ENCODE measurements around the gene PLXNA1. TPM values are rescaled to one million over a fixed set of nuclear protein-coding genes. Genes with fewer than 3 reads are reported as not detected.

PLXNA1 gene
- polyA plus RNA-seq, 1 of the 3 experiments (the other 2 are of a cell fraction): 48.1 TPM

GRCh38 chr3:126999383-126999782 is 16.5 kb downstream of the PLXNA1 start:
- POLR2A ChIA-PET: no interaction called here

GRCh38 chr3:127000119-127000518 is 17.2 kb downstream of the PLXNA1 start:
- TF ChIP-seq, protein P1, sequence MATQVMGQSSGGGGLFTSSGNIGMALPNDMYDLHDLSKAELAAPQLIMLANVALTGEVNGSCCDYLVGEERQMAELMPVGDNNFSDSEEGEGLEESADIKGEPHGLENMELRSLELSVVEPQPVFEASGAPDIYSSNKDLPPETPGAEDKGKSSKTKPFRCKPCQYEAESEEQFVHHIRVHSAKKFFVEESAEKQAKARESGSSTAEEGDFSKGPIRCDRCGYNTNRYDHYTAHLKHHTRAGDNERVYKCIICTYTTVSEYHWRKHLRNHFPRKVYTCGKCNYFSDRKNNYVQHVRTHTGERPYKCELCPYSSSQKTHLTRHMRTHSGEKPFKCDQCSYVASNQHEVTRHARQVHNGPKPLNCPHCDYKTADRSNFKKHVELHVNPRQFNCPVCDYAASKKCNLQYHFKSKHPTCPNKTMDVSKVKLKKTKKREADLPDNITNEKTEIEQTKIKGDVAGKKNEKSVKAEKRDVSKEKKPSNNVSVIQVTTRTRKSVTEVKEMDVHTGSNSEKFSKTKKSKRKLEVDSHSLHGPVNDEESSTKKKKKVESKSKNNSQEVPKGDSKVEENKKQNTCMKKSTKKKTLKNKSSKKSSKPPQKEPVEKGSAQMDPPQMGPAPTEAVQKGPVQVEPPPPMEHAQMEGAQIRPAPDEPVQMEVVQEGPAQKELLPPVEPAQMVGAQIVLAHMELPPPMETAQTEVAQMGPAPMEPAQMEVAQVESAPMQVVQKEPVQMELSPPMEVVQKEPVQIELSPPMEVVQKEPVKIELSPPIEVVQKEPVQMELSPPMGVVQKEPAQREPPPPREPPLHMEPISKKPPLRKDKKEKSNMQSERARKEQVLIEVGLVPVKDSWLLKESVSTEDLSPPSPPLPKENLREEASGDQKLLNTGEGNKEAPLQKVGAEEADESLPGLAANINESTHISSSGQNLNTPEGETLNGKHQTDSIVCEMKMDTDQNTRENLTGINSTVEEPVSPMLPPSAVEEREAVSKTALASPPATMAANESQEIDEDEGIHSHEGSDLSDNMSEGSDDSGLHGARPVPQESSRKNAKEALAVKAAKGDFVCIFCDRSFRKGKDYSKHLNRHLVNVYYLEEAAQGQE (IDR thresholded peaks at IDR 0.05; ENCODE audit: low read depth, low read length): no peak
- TF ChIP-seq RAD21 (IDR thresholded peaks at IDR 0.05; ENCODE audit: low read length) (no peak), SIN3A (IDR thresholded peaks at IDR 0.05; ENCODE audit: borderline replicate concordance, low read depth, low read length) (no peak), TCF12 (IDR thresholded peaks at IDR 0.05) (no peak), NFIC (IDR thresholded peaks at IDR 0.05; ENCODE audit: borderline replicate concordance) (no peak), GABPA (IDR thresholded peaks at IDR 0.05; ENCODE audit: low read depth) (no peak), CTCF (IDR thresholded peaks at IDR 0.05) (no peak), MAX (IDR thresholded peaks at IDR 0.05; ENCODE audit: low read depth) (no peak), POLR2AphosphoS5 (IDR thresholded peaks at IDR 0.05; ENCODE audit: low read depth, low read length) (no peak), ELF1 (IDR thresholded peaks at IDR 0.05) (no peak)
- TF ChIP-seq, protein P2, sequence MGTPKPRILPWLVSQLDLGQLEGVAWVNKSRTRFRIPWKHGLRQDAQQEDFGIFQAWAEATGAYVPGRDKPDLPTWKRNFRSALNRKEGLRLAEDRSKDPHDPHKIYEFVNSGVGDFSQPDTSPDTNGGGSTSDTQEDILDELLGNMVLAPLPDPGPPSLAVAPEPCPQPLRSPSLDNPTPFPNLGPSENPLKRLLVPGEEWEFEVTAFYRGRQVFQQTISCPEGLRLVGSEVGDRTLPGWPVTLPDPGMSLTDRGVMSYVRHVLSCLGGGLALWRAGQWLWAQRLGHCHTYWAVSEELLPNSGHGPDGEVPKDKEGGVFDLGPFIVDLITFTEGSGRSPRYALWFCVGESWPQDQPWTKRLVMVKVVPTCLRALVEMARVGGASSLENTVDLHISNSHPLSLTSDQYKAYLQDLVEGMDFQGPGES (IDR thresholded peaks at IDR 0.05; ENCODE audit: low read depth, low read length): no peak
- Histone ChIP-seq H3K9ac (no peak overlapping the region), H3K4me1 (ENCODE audit: control insufficient read depth in 1 of 2, insufficient read depth in 2 of 2, low read depth in 1 of 2, low read length in 1 of 2) (peaks cover 17 to 74% of the 10 kb centered on the region in 2 experiments; a peak in 3 of 4 replicates), H3K27me3 (ENCODE audit: insufficient read depth) (no peaks in the 10 kb centered on the region), H3K9me2 (no peaks in the 10 kb centered on the region), H3K4me2 (no peak overlapping the region), H3K27ac (ENCODE audit: low read depth in 2 of 2, low read length in 1 of 2) (peak overlapping the region in 1 of 2 experiments; percentile 97; a peak in 1 of 4 replicates), H3K4me3 (ENCODE audit: low read depth in 2 of 2, low read length in 1 of 2) (no peak overlapping the region), H4K20me1 (ENCODE audit: insufficient read depth) (peaks cover 35% of the 10 kb centered on the region), H2AFZ (ENCODE audit: low read depth) (no peak overlapping the region), H3K79me2 (ENCODE audit: insufficient read depth) (peaks cover 71% of the 10 kb centered on the region), H3K9me3 (no peaks in the 10 kb centered on the region), H3F3A (replicated peaks; ENCODE audit: insufficient read depth) (peaks cover 8% of the 10 kb centered on the region), H3K36me3 (replicated peaks in 1 of 2; ENCODE audit: control insufficient read depth in 1 of 2, insufficient read depth in 2 of 2, low read length in 1 of 2) (peaks cover 0 to 12% of the 10 kb centered on the region in 2 experiments)
- no peak for DNase-seq
- WGBS (ENCODE audit: low lambda C conversion rate): no CpG with 5 or more reads among the region's 15 CpGs
- ChIA-PET POLR2A (no interaction called here), CTCF (interaction anchor here (1.7 to 3.8 kb wide), 3 partner anchors 11 to 248 kb away, joined by 5 to 16 read pairs (median 12); partner anchors contain the start of gene PLXNA1)

More at GRCh38 chr3:126999383-126999782, 16.5 kb downstream of the PLXNA1 start:
- H3K4me1 ChIP-seq (ENCODE audit: control insufficient read depth in 1 of 2, insufficient read depth in 2 of 2, low read depth in 1 of 2, low read length in 1 of 2): peaks cover 21 to 74% of the 10 kb centered on the region in 2 experiments; a peak in 3 of 4 replicates
- H3K9me2 ChIP-seq: no peaks in the 10 kb centered on the region
- CTCF ChIA-PET: interaction anchor here (1.1 to 3.8 kb wide), 2 partner anchors 11 to 247 kb away, joined by 3 to 16 read pairs; no protein-coding TSS in a partner anchor
- H3K27ac ChIP-seq (ENCODE audit: low read depth in 2 of 2, low read length in 1 of 2): no peak overlapping the region
- H3K4me3 ChIP-seq (ENCODE audit: low read depth in 2 of 2, low read length in 1 of 2): no peak overlapping the region
- H3K4me2 ChIP-seq: no peak overlapping the region
- TF ChIP-seq TEAD4 (IDR thresholded peaks at IDR 0.05; ENCODE audit: borderline replicate concordance, insufficient read depth): no peak
- no peak for TF ChIP-seq CTCF (IDR thresholded peaks at IDR 0.05)
- TF ChIP-seq CHD2 (IDR thresholded peaks at IDR 0.05; ENCODE audit: low read length, partially characterized antibody): no peak
- H3K9me3 ChIP-seq: no peaks in the 10 kb centered on the region
- 94% methylated on average over 6 of the region's 15 CpGs for WGBS (ENCODE audit: low lambda C conversion rate)
- H3K79me2 ChIP-seq (ENCODE audit: insufficient read depth): peaks cover 78% of the 10 kb centered on the region
- no peak for DNase-seq
- H3F3A ChIP-seq (replicated peaks; ENCODE audit: insufficient read depth): peaks cover 8% of the 10 kb centered on the region
- peaks cover 42% of the 10 kb centered on the region for H4K20me1 ChIP-seq (ENCODE audit: insufficient read depth)
- H3K36me3 ChIP-seq (replicated peaks in 1 of 2; ENCODE audit: control insufficient read depth in 1 of 2, insufficient read depth in 2 of 2, low read length in 1 of 2): peaks cover 0 to 13% of the 10 kb centered on the region in 2 experiments
- no peaks in the 10 kb centered on the region for H3K27me3 ChIP-seq (ENCODE audit: insufficient read depth)
- no peak overlapping the region for H3K9ac ChIP-seq
- H2AFZ ChIP-seq (ENCODE audit: low read depth): no peak overlapping the region

All from SK-N-SH (cell line).